DMS 273 treated with DMSO at 0.1 percent for 48 hours (cell line): ENCODE measurements around the gene PKDCC.
"Not testable (repeated sequence)": the region's sequence is repeated elsewhere in the genome, so short reads cannot be mapped to it uniquely, and the experiment has no call there.

Experiments
- DNase-seq: peaks from one replicate; lab custom pipeline; 2025; lab: John Stamatoyannopoulos, UW

Gene PKDCC

DNA sequence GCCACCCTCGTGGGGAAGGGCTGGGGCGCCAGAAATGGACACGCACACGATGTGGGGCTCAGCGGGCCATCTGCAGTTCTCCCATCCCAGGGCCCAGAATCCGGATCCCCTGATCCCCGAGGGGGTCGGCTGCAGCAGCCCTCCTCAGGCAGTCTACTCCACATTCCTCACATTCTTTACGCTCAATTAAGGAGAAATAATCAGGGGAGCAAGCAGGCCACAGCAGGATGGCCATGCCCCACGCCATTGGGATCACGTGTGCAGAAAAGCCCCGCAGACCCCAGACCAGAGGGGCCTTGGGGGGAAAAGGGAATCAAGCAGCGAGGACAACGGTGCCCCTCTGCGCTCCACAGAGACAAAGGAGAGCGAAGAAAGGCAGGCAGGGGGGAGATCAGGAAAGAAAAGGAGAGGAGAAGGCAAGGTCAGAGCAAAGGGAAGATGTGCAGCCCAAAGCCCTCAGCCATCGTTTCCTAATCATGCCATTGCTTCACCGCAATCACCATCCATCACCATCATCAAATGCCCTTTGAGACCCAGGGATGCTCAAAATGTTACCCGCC lies 17.5 kb upstream of the PKDCC start:
- DNase-seq, result no peak

DNA sequence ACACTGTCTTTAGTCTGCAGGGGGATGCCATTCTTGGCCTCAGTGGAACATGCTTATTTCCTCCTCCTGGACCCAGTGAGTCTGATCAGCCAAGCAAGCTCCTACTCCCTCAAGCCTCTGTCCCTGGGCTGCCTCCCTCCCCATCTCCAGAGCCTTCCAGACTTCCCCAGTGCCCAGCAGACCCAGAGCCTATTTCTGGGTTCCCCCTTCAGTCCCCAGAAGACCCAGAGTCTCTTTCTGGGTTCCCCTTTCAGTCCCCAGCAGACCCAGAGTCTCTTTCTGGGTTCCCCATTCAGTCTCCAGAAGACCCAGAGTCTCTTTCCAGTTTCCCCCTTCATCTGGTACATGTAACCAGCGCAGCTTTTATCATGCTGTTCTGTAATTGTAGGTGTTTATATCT lies 17.0 kb upstream of the PKDCC start:
- no peak for DNase-seq

DNA sequence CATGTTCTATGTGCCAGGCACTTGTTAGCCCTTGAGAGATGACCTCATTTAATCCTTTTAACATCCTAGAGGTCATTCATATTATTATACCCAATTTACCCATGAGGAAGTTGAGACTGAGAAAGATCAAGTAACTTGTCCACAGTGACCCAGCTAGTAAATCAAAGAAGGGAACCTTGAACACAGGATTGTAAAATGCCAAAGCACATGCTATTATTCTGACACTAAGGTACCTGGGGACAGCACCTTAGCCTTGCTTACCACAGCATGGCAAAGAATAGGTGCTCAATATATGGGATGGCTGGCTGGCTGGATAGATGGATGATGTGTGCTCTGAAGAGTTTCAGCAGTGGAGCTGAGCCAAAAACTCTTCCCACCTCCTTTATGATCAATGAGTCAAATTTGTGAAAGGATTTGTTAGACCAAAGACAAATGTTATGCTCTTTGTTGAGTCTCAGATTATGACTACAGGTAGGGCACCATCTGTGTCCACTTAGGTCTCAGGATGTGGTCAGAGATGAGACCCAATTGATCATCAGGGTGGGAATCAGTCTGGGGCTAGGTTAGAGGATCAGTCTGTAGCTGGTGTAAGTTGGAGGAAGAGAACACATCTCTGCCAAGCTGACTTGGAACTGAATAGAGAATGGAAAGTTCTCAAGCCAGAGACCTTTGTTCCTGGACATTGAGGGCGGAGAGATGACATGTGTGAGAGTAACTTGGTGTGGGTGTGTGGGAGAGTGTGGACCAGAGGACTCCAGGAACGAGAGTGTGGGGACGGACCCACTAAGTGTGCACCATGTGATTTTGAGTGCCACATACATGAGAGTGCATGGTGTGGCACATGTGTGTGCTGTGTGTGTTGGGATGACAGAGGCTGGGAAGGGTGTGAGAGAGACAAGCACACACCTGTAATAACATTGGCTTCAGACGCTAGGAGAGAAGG lies 16.3 kb upstream of the PKDCC start:
- no peak for DNase-seq

DNA sequence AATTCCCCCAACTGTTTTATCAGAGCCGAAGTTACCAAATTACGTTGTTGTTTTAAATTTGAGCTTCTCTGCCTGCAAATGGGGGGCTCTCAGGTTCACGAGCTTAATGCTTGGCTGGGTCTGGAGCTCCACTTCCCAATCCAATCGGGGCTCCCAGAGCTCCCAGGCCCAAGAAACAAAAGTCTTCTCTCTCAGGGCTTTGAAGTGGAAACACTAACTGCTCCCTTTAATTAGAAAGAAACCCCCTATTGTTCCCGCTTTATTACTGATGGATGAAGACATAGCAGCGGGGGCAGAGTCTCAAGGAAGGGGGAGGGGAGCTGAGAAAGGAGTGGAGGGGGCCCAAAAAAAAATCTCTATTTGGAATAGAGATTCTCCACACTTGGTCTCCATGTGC lies 15.6 kb upstream of the PKDCC start:
- no peak for DNase-seq

DNA sequence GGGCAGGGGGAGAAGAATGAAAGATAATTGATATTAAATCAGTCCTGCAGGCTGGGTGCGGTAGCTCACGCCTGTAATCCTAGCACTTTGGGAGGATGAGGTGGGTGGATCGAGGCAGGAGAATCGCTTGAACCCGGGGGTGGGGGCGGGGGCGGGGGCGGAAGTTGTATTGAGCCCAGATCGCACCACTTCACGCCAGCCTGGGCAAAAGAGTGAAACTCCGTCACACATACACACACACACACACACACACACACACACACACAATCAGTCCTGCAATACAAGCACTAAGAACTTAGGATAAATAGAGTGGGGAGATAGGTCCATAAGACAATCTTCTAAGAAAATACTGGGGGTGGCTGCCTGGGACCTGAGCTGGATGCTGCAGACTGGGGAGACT lies 15.1 kb upstream of the PKDCC start:
- DNase-seq, result no peak

DNA sequence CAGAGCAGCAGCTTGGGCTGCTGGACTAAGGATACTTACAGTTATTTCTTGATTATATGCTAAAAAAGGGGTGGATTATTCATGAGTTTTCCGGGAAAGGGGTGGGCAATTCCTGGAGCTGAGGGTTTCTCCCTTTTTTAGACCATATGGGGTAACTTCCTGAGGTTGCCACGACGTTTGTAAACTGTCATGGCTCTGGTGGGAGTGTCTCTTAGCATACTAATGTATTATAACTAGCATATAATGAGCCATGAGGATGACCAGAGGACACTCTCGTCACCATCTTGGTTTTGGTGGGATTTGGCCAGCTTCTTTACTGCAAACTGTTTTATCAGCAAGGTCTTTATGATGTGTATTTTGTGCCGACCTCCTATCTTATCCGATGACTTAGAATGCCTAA lies 13.7 kb upstream of the PKDCC start:
- not testable (repeated sequence) for DNase-seq

DNA sequence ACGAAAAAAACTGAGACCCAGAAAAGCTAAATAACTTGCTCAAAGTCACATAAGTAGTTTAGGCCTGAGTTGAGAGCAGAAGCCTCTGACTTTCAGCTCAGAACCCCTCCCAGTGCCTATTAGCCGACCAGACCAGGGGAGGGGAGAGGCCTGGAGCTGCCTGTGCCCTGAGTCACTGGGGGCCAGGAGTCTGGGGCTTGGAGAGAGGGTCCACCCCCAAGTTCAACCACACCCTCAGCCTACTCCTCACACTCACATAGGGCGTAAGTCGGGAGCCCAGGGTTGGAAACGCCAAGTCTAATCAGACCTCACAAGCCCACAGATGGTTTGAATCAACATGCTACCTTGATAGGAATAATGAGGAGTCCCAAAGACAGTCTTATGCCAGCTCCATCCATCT lies 12.6 kb upstream of the PKDCC start:
- no peak for DNase-seq

DNA sequence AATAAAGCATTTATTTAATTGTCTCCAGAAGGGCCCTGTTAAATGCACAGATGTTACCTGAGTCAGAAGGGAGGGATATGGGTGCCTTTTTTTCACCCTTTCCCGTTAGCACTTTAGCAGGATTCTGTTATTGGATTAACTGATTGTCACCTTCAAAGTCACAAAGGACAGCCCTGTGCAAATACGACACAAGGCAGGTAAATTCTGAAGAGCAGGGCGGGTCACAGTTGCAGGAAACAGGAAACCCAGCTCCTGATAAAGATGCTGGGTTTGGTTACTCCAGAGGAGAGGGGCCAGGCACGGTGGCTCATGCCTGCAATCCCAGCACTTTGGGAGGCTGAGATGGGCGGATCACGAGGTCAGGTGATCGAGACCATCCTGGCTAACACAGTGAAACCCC lies 11.4 kb upstream of the PKDCC start:
- no peak for DNase-seq

DNA sequence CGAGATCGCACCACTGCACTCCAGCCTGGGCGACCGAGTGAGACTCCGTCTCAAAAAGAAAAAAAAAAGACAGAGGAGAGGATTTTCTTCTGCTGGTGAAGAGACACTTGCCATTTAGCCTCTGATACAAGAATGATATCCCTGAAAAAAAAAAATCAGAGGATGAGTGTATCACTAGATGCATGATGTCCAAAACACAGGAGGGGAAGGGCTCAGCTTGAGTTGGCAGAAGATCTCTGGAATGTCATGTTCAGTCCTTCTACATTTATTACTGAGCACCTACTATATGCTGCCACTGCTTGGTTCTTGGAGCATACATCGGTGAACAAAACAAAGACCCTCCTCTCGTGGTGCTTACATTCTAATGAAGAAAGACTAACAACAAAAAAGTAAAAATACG lies 10.9 kb upstream of the PKDCC start:
- DNase-seq, result no peak

DNA sequence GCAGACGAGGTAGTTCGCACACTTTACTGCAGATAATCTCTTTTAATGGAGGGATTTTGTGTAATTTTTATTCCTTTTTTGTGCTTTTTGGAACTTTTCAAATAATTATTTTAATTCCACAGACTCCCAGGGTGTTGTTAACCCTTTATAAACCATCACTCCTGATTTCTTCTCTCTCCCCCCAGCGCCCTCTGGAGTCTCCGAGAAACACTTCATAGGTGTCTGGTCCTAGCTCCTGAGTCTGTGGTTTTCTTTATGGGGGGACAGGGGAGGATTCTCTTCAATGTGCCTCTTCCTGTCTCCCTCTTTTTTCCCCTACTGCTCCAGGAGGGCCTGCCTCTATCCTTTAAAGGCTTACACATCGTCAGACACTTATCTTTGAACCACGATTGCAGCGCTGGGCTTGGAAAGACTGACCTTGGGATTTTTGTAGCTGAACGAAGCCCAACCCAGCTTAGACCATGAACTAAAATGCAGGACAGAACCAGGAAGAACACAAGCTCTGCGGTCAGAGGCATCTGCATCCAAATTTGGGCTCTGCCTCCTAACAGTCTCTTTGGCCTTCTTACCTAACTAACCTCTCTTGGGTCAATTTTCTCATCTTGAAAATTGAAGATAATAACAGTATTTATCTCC lies 7.1 kb upstream of the PKDCC start:
- DNase-seq, result no peak

DNA sequence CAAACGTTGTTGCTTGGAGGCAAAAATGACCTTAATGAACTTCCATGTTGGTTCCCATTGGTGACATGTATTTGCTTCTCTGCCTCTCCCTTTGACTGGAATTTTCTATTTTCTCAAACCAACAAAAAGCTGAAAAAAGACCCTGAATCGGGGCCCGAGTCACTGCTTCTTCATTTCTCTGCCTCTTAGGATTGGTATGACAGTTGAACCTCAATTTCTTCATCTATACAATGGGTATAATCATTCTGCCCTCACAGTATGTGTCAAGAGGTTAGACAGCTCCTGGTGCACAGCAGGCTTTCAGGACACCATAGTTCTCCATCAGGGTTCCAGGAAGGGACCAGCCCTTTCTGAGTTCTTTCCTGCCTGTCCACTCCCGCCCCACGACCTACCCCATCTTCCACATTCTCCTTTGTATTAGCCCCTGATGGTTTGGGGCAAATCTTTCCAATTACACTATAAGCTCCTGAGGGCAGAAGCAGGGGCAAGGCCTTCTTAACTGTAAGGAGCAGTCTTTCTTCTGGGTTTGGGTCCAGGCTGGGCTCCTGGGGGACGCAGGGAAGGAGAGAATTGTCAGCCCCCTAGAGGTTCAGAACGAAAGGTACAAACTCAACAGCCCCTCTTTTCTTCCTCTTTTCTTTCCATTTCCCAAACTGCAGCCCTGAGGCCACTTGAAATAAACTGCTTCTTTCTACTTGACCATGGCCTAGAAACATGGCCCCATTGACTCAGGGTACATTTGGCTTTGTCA lies 6.3 kb upstream of the PKDCC start:
- DNase-seq, result no peak

DNA sequence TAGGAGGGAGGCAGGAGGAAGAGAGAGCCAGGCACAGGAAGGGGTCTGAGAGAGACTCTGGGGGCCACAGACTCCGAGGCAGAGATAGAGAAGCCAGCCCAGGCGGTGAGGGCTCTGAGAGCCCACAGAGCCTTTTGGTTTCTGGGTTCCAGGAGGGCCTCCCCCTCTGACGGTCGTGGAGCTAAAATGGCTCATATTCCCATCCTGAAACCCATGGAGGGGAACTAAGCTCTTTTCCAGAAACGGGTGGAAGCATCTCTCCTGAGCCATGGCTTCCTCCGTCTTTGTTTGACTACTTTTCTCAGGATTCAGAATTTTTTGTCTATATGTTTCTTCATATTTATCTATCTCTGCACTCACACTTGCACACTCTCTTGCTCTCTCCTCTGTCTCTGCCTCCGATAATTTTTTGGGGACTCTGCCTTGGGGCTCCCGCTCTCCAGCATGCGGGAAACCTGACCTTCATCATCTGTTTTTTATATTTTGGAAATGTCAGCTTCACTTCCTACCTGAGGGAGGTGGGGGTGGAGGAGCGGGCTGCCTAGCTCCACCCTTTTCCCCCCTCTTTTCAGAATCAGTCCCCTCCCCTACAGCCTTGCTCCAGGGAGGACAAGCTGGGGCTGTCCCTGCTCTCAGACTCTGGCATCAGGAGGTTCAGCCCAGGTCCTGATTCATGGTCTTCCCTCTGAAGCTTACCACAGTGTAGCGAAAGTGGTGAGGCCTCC lies 5.0 kb upstream of the PKDCC start:
- no peak for DNase-seq

DNA sequence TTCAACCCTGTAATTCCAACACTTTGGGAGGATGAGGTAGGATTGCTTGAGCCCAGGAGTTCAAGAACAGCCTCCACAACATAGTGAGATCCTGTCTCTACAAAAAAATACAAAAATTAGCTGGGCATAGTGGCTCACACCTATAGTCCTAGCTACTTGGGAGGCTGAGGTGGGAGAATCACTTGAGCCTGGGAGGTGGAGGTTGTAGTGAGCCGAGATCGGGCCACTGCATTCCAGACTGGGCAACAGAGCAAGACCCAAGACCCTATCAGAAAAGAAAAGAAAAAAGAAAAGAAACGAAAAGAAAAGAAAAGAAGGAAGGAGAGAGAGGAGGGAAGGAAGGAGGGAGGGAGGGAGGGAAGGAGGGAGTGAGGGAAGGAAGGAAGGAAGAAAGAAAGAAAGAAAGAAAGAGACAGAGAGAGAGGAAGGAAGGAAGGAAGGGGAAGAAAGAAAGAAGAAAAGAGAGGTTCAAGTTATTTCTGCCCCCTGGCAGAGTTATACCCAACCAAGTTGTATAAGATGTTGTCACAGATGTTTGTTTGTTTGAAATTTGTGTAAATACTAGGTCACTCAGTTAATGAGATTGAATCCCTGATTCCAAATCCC lies 3.9 kb upstream of the PKDCC start:
- no peak for DNase-seq

DNA sequence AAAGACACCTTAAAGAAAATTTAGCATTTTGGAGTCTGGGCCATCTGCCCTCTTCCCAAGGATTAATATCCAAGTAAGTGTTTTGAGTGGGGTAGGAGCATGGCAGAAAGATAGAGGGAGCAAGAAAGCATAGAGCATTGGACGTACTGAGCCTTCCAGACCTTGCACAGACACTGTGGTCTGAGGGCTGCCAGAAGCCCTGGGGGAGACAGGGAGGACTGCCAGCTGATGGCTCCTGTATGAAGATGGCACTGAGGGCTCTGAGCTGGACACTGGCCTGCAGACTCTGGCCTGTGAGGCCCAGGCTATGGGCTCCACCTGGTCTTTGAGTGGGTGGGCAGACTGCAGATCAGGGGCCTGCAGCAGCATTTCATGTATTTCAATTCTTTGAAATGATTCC lies 2.9 kb upstream of the PKDCC start:
- DNase-seq, result no peak

DNA sequence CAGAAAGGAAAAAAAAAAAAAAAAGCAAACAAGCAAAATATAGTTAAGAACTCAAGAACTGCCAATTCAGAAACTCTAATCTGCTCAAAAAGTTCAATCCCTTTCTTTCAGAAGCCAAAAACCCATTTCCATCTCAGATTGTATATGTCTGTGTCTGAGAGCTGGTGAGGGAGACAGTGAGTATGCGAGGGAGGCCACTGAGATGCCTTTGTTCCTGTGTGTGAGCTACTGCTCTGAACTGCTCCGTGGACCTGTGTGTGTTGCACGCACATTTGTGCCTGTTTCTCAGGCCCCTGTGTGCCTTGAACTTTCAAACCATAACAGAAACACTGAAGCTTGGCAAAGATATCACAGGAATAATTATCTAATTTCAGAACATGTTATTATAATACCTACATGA lies 2.5 kb upstream of the PKDCC start:
- DNase-seq, result no peak

DNA sequence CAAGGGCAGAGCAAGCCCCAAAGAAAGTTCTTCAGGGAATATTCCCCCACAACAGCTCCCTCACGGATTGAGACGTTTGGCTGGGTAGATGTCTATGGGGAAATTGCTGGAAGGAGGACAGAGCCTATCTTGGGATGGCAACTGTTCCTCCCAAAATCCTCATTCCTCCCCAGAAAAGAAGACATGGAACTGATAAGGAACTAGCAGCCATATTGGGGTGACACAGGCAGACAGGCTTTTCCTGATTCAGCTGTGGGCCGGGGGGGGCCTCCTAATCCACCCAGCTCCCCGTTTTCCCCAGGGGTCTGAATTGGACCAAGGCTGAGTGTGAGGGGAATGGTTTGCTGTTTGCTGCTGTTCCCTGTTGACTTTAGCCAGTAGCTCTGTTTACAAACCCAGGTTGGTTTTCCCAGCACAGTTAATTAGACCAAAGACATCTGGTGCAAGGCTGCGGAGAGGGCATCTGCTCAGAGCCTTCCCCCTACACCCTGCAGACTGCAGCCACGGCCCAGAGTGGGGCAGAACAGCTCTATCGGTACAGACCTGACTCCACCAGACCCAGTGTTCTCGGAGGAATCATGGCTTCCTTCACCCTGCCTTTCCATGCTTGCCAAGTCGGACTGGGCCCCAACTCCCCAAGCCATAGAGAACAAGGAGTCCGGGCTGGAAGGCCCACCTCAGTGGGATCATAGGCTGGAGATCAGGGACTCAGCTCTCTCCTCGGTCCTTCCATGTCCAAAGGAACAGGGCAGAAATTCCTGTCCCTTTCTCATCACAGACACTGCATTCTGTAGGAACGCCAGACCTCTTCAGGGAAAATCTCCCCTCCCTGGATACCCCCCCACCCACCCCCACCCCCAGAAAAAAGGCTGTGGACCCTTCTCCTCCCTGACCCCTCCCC lies 1.7 kb upstream of the PKDCC start:
- DNase-seq, result peak; percentile 90

DNA sequence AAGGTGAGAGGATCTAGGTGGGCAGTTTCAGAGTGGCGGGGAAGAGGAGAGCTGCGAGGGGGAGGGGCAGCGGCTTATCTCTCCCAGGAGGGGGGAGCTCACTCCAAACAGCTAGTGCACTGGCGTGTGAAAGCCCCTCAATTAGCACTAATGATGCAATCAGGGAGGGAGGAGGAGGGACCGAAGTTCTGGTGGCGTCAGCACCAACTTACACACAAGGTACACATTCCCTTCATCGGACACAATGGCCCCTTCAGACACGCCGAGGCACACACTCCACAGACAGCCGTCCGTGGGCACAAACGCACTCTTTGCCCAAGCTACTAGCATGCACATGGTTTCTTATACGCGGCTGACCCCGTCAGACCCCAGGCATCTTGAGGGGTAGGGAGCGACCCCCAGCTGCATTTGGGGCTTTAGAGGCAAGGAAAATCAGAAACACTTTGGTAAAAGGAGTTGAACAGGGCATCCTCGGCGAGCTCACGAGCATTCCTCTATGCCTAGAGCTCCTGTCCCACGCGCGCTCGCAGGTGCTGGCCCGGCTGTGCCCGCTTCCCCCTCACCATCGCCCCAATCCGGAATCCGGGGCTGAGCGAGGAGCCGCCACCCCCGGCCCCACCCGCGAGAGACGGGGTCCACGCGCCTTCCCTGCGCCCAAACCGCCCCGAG lies 868 bp upstream of the PKDCC start:
- DNase-seq, result peak; percentile 49

DNA sequence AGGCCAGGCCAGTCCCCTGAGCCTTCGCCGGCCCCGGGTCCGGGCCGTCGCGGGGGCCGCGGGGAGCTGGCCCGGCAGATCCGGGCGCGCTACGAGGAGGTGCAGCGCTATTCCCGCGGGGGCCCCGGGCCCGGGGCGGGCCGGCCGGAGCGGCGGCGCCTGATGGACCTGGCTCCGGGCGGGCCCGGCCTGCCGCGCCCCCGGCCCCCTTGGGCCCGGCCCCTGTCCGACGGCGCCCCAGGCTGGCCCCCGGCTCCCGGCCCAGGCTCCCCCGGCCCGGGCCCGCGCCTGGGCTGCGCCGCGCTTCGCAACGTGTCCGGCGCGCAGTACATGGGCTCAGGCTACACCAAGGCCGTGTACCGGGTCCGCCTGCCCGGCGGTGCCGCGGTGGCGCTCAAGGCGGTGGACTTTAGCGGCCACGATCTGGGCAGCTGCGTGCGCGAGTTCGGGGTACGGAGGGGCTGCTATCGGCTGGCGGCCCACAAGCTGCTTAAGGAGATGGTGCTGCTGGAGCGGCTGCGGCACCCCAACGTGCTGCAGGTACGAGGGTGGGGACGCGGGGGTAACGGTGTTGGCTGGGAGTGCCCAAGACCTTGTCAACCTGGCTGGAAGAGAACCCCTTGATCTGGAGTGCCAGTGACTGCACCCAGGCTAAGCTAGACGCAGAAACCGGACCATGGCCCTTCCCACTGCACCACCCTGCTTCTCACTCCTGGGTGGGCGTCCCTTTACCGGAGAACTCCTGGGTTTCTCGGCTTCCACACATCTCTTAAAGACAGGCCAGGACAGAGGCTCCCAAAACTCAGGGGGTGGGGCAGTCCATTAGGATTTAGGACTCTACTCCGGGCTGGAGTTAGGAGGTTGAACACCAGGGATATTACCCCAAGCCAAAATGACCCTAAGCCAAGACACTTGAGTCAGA lies 739 bp downstream of the PKDCC start:
- no peak for DNase-seq
